ENCODE results near the gene SLC16A5. TPM values are rescaled to one million over a fixed set of nuclear protein-coding genes. Genes with fewer than 3 reads are reported as not detected.

SLC16A5 gene
- total RNA-seq, 1 donor from 2014 or later = 3.0 TPM

GRCh38 chr17:75098861-75099260 lies 11.1 kb downstream of the SLC16A5 start:
- TF ChIP-seq, protein P1, sequence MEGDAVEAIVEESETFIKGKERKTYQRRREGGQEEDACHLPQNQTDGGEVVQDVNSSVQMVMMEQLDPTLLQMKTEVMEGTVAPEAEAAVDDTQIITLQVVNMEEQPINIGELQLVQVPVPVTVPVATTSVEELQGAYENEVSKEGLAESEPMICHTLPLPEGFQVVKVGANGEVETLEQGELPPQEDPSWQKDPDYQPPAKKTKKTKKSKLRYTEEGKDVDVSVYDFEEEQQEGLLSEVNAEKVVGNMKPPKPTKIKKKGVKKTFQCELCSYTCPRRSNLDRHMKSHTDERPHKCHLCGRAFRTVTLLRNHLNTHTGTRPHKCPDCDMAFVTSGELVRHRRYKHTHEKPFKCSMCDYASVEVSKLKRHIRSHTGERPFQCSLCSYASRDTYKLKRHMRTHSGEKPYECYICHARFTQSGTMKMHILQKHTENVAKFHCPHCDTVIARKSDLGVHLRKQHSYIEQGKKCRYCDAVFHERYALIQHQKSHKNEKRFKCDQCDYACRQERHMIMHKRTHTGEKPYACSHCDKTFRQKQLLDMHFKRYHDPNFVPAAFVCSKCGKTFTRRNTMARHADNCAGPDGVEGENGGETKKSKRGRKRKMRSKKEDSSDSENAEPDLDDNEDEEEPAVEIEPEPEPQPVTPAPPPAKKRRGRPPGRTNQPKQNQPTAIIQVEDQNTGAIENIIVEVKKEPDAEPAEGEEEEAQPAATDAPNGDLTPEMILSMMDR (IDR thresholded peaks at IDR 0.05) = no peak
- H3K4me1 Mint-ChIP-seq (ENCODE audit: low read depth) = peaks cover 8% of the 10 kb centered on the region
- no peaks in the 10 kb centered on the region for H3K9me3 Mint-ChIP-seq (ENCODE audit: low read depth)
- no peak overlapping the region for H3K27ac Mint-ChIP-seq (ENCODE audit: unreplicated experiment)
- H3K36me3 Mint-ChIP-seq (ENCODE audit: low read depth) = peaks cover 3% of the 10 kb centered on the region
- no peak for DNase-seq (ENCODE audit: low spot score)
- H3K4me3 Mint-ChIP-seq (ENCODE audit: unreplicated experiment) = no peak overlapping the region
- no peaks in the 10 kb centered on the region for H3K27me3 Mint-ChIP-seq (ENCODE audit: low read depth)

- H3K36me3 Mint-ChIP-seq (ENCODE audit: low read depth) = peaks cover 3% of the 10 kb centered on the region
- peaks cover 8% of the 10 kb centered on the region for H3K4me1 Mint-ChIP-seq (ENCODE audit: low read depth)
- DNase-seq (ENCODE audit: low spot score) = no peak
- TF ChIP-seq, protein P1 (IDR thresholded peaks at IDR 0.05) = no peak
- H3K9me3 Mint-ChIP-seq (ENCODE audit: low read depth) = no peaks in the 10 kb centered on the region
- H3K27ac Mint-ChIP-seq (ENCODE audit: unreplicated experiment) = no peak overlapping the region
- H3K4me3 Mint-ChIP-seq (ENCODE audit: unreplicated experiment) = no peak overlapping the region
- H3K27me3 Mint-ChIP-seq (ENCODE audit: low read depth) = no peaks in the 10 kb centered on the region
Measured at GRCh38 chr17:75099881-75100595, 12.3 kb downstream of the SLC16A5 start.

DNA sequence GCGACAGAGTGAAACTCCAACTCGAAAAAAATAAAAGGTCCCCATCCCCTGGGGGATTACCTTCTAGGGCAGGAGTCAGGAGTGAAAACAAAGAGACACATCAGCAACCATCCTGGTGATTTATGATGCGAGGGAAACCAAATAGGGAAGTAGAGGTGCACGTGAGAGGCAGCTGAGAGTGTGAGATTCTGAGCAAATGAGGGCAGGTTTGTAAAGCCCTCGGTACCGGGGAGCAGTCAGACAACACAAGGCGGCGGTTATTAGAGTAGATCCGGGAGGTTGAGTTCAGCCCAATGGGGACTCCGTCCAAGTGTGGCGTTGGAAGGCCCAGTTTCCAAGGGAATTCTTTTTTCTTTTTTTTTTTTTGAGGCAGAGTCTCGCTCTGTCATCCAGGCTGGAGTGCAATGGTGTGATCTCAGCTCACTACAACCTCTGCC lies 14.6 kb downstream of the SLC16A5 start:
- DNase-seq (ENCODE audit: low spot score) = no peak
- Mint-ChIP-seq H3K27ac (ENCODE audit: unreplicated experiment) (no peak overlapping the region), H3K4me3 (ENCODE audit: unreplicated experiment) (no peak overlapping the region), H3K9me3 (ENCODE audit: low read depth) (no peaks in the 10 kb centered on the region), H3K27me3 (ENCODE audit: low read depth) (no peaks in the 10 kb centered on the region), H3K36me3 (ENCODE audit: low read depth) (peaks cover 3% of the 10 kb centered on the region), H3K4me1 (ENCODE audit: low read depth) (no peaks in the 10 kb centered on the region)
- TF ChIP-seq, protein P1 (IDR thresholded peaks at IDR 0.05) = no peak

GRCh38 chr17:75103601-75104554 lies 16.1 kb downstream of the SLC16A5 start:
- H3K9me3 Mint-ChIP-seq (ENCODE audit: low read depth) = no peaks in the 10 kb centered on the region
- no peaks in the 10 kb centered on the region for H3K27me3 Mint-ChIP-seq (ENCODE audit: low read depth)
- no peak for DNase-seq (ENCODE audit: low spot score)
- H3K36me3 Mint-ChIP-seq (ENCODE audit: low read depth) = no peaks in the 10 kb centered on the region
- no peak overlapping the region for H3K27ac Mint-ChIP-seq (ENCODE audit: unreplicated experiment)
- no peak overlapping the region for H3K4me3 Mint-ChIP-seq (ENCODE audit: unreplicated experiment)
- peaks cover 2% of the 10 kb centered on the region for H3K4me1 Mint-ChIP-seq (ENCODE audit: low read depth)
- TF ChIP-seq, protein P1 (IDR thresholded peaks at IDR 0.05) = no peak

Data from chondrocyte (in vitro differentiated cells).